GM13976 (cell line): ENCODE results near the gene MGLL.

Experiments
- DNase-seq: peaks from one replicate; pipeline ENCODE4 v3.0.0; 2012; ENCODE audit warnings: low spot score
- CTCF ChIP-seq: IDR thresholded peaks from 2 replicates; pipeline ENCODE4 v1.5.1; 2012; ENCODE audit warnings: borderline replicate concordance, mild to moderate bottlenecking; ENCODE audit not compliant: insufficient read depth; ENCODE audit errors: extremely low read depth, missing control alignments, control extremely low read depth
- in situ Hi-C: fragments of 300-500 bp; cut with MboI; formaldehyde crosslinking; loops from one replicate; pipeline ENCODE4 v1.12.0; 2022; ENCODE audit warnings: low sequenced_read_pairs, mixed read lengths, inconsistent platforms; ENCODE audit not compliant: unreplicated experiment

Gene MGLL

GRCh38 chr3:127751782-127752181 is 70.5 kb downstream of the MGLL start:
- no peak for DNase-seq
- no peak for TF ChIP-seq CTCF
- in situ Hi-C loops: no loop called here

GRCh38 chr3:127751163-127751621 is 71.1 kb downstream of the MGLL start:
- no peak for TF ChIP-seq CTCF
- DNase-seq: no peak
- in situ Hi-C loops: no loop called here

- no peak for TF ChIP-seq CTCF
- DNase-seq: peak; percentile 54
- in situ Hi-C loops: no loop called here
Observed at GRCh38 chr3:127750226-127751031, 71.9 kb downstream of the MGLL start.

- in situ Hi-C loops: no loop called here
- peak; percentile 13 for TF ChIP-seq CTCF
- no peak for DNase-seq
Observed at GRCh38 chr3:127749787-127750225, 72.5 kb downstream of the MGLL start.

GRCh38 chr3:127749361-127749760 is 73.0 kb downstream of the MGLL start:
- no peak for DNase-seq
- TF ChIP-seq CTCF: no peak
- in situ Hi-C loops: no loop called here

- no peak for TF ChIP-seq CTCF
- in situ Hi-C loops: no loop called here
- DNase-seq: no peak
Observed at GRCh38 chr3:127748754-127749327, 73.5 kb downstream of the MGLL start.
